ENCODE results near the gene BANK1. TPM values are rescaled to one million over a fixed set of nuclear protein-coding genes. Genes with fewer than 3 reads are reported as not detected.

BANK1 gene
- total and polyA plus RNA-seq, 10 of the 15 experiments (the other 5 are each of a cell fraction or from before 2014, with no cell fraction given): 0.13 to 2.1 (median 0.42) TPM

- ChIA-PET RAD21 (ENCODE audit: unreplicated experiment) (no interaction called here), POLR2A (no interaction called here), CTCF (no interaction called here), SMC1A (ENCODE audit: uncharacterized antibody, unreplicated experiment) (interaction anchor here (1.2 kb wide), 1 partner anchor 13 kb away, joined by 5 read pairs; no protein-coding TSS in a partner anchor)
- Histone ChIP-seq H3K27ac (ENCODE audit: control insufficient read depth, insufficient read depth) (no peak overlapping the region), H2AFZ (ENCODE audit: control insufficient read depth, low read depth, low read length) (no peak overlapping the region), H3K27me3 (replicated peaks in 1 of 2; ENCODE audit: control insufficient read depth in 2 of 2, insufficient read depth in 2 of 2, low read length in 1 of 2) (no peaks in the 10 kb centered on the region), H3K9me3 (replicated peaks; ENCODE audit: control insufficient read depth, insufficient read depth, low read length) (no peaks in the 10 kb centered on the region; the same call in 2 of the 3 replicates), H3K4me2 (ENCODE audit: control insufficient read depth, insufficient read depth) (no peak overlapping the region), H3K36me3 (ENCODE audit: control insufficient read depth in 2 of 2, insufficient read depth in 2 of 2, low read length in 1 of 2) (no peaks in the 10 kb centered on the region), H3K4me1 (ENCODE audit: control insufficient read depth, insufficient read depth, low read length) (no peaks in the 10 kb centered on the region), H3K4me3 (no peak overlapping the region), H4K20me1 (ENCODE audit: control insufficient read depth, insufficient read depth) (no peaks in the 10 kb centered on the region), H3K9ac (ENCODE audit: control insufficient read depth, insufficient read depth, low read length) (no peak overlapping the region), H3K79me2 (ENCODE audit: control insufficient read depth, insufficient read depth, low read length) (no peaks in the 10 kb centered on the region)
- ATAC-seq: no peak
- FAIRE-seq: no peak
- DNase-seq (ENCODE audit: low read depth, low spot score): no peak
- intact Hi-C loops (cut with micrococcal nuclease; ENCODE audit: unreplicated experiment): no loop called here
- BruUV-seq (replicated peaks): no TSS peak
- TF ChIP-seq BACH1 (IDR thresholded peaks at IDR 0.05; ENCODE audit: borderline replicate concordance): no peak
- in situ Hi-C loops (cut with MboI): no loop called here
Observed at GRCh38 chr4:102104278-102104677, 313.7 kb downstream of the BANK1 start.

- H3K27ac ChIP-seq (ENCODE audit: control insufficient read depth, insufficient read depth): no peak overlapping the region
- ChIA-PET POLR2A (no interaction called here), CTCF (no interaction called here), RAD21 (ENCODE audit: unreplicated experiment) (no interaction called here), SMC1A (ENCODE audit: uncharacterized antibody, unreplicated experiment) (no interaction called here)
- H3K4me3 ChIP-seq: no peak overlapping the region
- intact Hi-C loops (cut with micrococcal nuclease; ENCODE audit: unreplicated experiment): no loop called here
- no peak overlapping the region for H3K4me2 ChIP-seq (ENCODE audit: control insufficient read depth, insufficient read depth)
- no peaks in the 10 kb centered on the region for H3K27me3 ChIP-seq (replicated peaks in 1 of 2; ENCODE audit: control insufficient read depth in 2 of 2, insufficient read depth in 2 of 2, low read length in 1 of 2)
- TF ChIP-seq GABPA (IDR thresholded peaks at IDR 0.05; ENCODE audit: low read depth) (no peak), EGR1 (IDR thresholded peaks at IDR 0.05; ENCODE audit: borderline replicate concordance in 1 of 2, low read depth in 2 of 2, low read length in 2 of 2) (no peak), NRF1 (conservative IDR thresholded peaks at IDR 0.05; ENCODE audit: low read depth, low read length) (no peak), PAX5 (IDR thresholded peaks at IDR 0.05; ENCODE audit: borderline replicate concordance, low read depth, low read length) (no peak), KDM1A (IDR thresholded peaks at IDR 0.05; ENCODE audit: borderline replicate concordance) (no peak), BMI1 (IDR thresholded peaks at IDR 0.05; ENCODE audit: borderline replicate concordance) (no peak), SIN3A (IDR thresholded peaks at IDR 0.05; ENCODE audit: low read depth, low read length) (no peak), MAX (IDR thresholded peaks at IDR 0.05; ENCODE audit: low read depth, low read length) (no peak), BRCA1 (IDR thresholded peaks at IDR 0.05; ENCODE audit: low read depth, low read length) (no peak), ZNF687 (IDR thresholded peaks at IDR 0.05) (no peak), POU2F2 (IDR thresholded peaks at IDR 0.05; ENCODE audit: borderline replicate concordance, low read depth, low read length) (no peak), POLR2A (IDR thresholded peaks at IDR 0.05; ENCODE audit: low read depth, low read length) (no peak), RAD21 (IDR thresholded peaks at IDR 0.05; ENCODE audit: insufficient read depth, low read depth, low read length) (no peak)
- DNase-seq (ENCODE audit: low read depth, low spot score): no peak
- H3K9ac ChIP-seq (ENCODE audit: control insufficient read depth, insufficient read depth, low read length): no peak overlapping the region
- in situ Hi-C loops (cut with MboI): no loop called here
- H3K4me1 ChIP-seq (ENCODE audit: control insufficient read depth, insufficient read depth, low read length): no peaks in the 10 kb centered on the region
- WGBS (ENCODE audit: insufficient coverage, insufficient replicate concordance, low lambda C conversion rate, missing lambda C conversion rate): 0% methylated on average over 1 of the region's 1 CpG
- no peaks in the 10 kb centered on the region; the same call in 2 of the 3 replicates for H3K9me3 ChIP-seq (replicated peaks; ENCODE audit: control insufficient read depth, insufficient read depth, low read length)
- FAIRE-seq: no peak
- ATAC-seq: no peak
- H3K79me2 ChIP-seq (ENCODE audit: control insufficient read depth, insufficient read depth, low read length): no peaks in the 10 kb centered on the region
- no TSS peak for BruUV-seq (replicated peaks)
- H3K36me3 ChIP-seq (ENCODE audit: control insufficient read depth in 2 of 2, insufficient read depth in 2 of 2, low read length in 1 of 2): no peaks in the 10 kb centered on the region
- H4K20me1 ChIP-seq (ENCODE audit: control insufficient read depth, insufficient read depth): no peaks in the 10 kb centered on the region
- no peak overlapping the region for H2AFZ ChIP-seq (ENCODE audit: control insufficient read depth, low read depth, low read length)
Observed at GRCh38 chr4:102105983-102106382, 315.5 kb downstream of the BANK1 start.

Measured in GM12878 (cell line).